ENCODE data around the gene TOP3B.
"Not testable (repeated sequence)": the region's sequence is repeated elsewhere in the genome, so short reads cannot be mapped to it uniquely, and the experiment has no call there.

The TOP3B gene

GRCh38 chr22:21914033-21914642 lies 68.4 kb downstream of the TOP3B start:
- WGBS (ENCODE audit: insufficient coverage, insufficient read length) = no CpG with 5 or more reads among the region's 8 CpGs
- not testable (repeated sequence) for DNase-seq (ENCODE audit: low read depth, low spot score); H3K4me1 ChIP-seq (ENCODE audit: control insufficient read depth, insufficient read depth, low read length); H3K4me3 ChIP-seq (ENCODE audit: low read length); H3K9me3 ChIP-seq (ENCODE audit: control insufficient read depth, insufficient read depth, low read length); H3K36me3 ChIP-seq (ENCODE audit: control insufficient read depth, insufficient read depth, low read length); H3K27ac ChIP-seq (ENCODE audit: low read length); H3K27me3 ChIP-seq (ENCODE audit: control insufficient read depth, insufficient read depth, low read length)

GRCh38 chr22:21910367-21910766 lies 72.2 kb downstream of the TOP3B start:
- H3K27me3 ChIP-seq (ENCODE audit: control insufficient read depth, insufficient read depth, low read length); H3K27ac ChIP-seq (ENCODE audit: low read length); H3K36me3 ChIP-seq (ENCODE audit: control insufficient read depth, insufficient read depth, low read length); H3K4me3 ChIP-seq (ENCODE audit: low read length); DNase-seq (ENCODE audit: low read depth, low spot score); H3K9me3 ChIP-seq (ENCODE audit: control insufficient read depth, insufficient read depth, low read length); H3K4me1 ChIP-seq (ENCODE audit: control insufficient read depth, insufficient read depth, low read length): not testable (repeated sequence)
- no CpG with 5 or more reads among the region's 4 CpGs for WGBS (ENCODE audit: insufficient coverage, insufficient read length)

GRCh38 chr22:21909871-21910270 lies 72.7 kb downstream of the TOP3B start:
- H3K36me3 ChIP-seq (ENCODE audit: control insufficient read depth, insufficient read depth, low read length) = no peaks in the 10 kb centered on the region
- no CpG with 5 or more reads among the region's 2 CpGs for WGBS (ENCODE audit: insufficient coverage, insufficient read length)

GRCh38 chr22:21907638-21908522 lies 74.7 kb downstream of the TOP3B start:
- WGBS (ENCODE audit: insufficient coverage, insufficient read length) = no CpG with 5 or more reads among the region's 7 CpGs

More at GRCh38 chr22:21909871-21910270, 72.7 kb downstream of the TOP3B start:
- no peak for DNase-seq (ENCODE audit: low read depth, low spot score)
- Histone ChIP-seq H3K9me3 (ENCODE audit: control insufficient read depth, insufficient read depth, low read length) (no peaks in the 10 kb centered on the region), H3K27ac (ENCODE audit: low read length) (no peak overlapping the region), H3K4me3 (ENCODE audit: low read length) (no peak overlapping the region), H3K4me1 (ENCODE audit: control insufficient read depth, insufficient read depth, low read length) (no peaks in the 10 kb centered on the region), H3K27me3 (ENCODE audit: control insufficient read depth, insufficient read depth, low read length) (no peaks in the 10 kb centered on the region)

More at GRCh38 chr22:21907638-21908522, 74.7 kb downstream of the TOP3B start:
- H3K9me3 ChIP-seq (ENCODE audit: control insufficient read depth, insufficient read depth, low read length) = no peaks in the 10 kb centered on the region
- H3K27me3 ChIP-seq (ENCODE audit: control insufficient read depth, insufficient read depth, low read length) = no peaks in the 10 kb centered on the region
- H3K4me3 ChIP-seq (ENCODE audit: low read length) = no peak overlapping the region
- DNase-seq (ENCODE audit: low read depth, low spot score) = no peak
- no peak overlapping the region for H3K27ac ChIP-seq (ENCODE audit: low read length)
- no peaks in the 10 kb centered on the region for H3K4me1 ChIP-seq (ENCODE audit: control insufficient read depth, insufficient read depth, low read length)
- no peaks in the 10 kb centered on the region for H3K36me3 ChIP-seq (ENCODE audit: control insufficient read depth, insufficient read depth, low read length)

Measured in iPS DF 6.9 (cell line).